Measurements from ENCODE around the gene APOB. TPM values are rescaled to one million over a fixed set of nuclear protein-coding genes. Genes with fewer than 3 reads are reported as not detected.
A peak's percentile ranks its signal among the peaks of the same experiment; 100 is the strongest.

Gene APOB
- total and polyA plus RNA-seq, 2 of the 13 experiments (the other 11 are each of a cell fraction or from before 2014, with no cell fraction given), result 1,569 to 2,515 TPM

GRCh38 chr2:21057097-21057496, 13.2 kb upstream of the APOB start (continued):
- no peak for TF ChIP-seq ZFP91 (CRISPR knock-in tag; IDR thresholded peaks at IDR 0.05; ENCODE audit: borderline replicate concordance)
- TF ChIP-seq, protein P1, sequence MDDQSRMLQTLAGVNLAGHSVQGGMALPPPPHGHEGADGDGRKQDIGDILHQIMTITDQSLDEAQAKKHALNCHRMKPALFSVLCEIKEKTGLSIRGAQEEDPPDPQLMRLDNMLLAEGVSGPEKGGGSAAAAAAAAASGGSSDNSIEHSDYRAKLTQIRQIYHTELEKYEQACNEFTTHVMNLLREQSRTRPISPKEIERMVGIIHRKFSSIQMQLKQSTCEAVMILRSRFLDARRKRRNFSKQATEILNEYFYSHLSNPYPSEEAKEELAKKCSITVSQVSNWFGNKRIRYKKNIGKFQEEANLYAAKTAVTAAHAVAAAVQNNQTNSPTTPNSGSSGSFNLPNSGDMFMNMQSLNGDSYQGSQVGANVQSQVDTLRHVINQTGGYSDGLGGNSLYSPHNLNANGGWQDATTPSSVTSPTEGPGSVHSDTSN (CRISPR knock-in tag; IDR thresholded peaks at IDR 0.05; ENCODE audit: borderline replicate concordance), result no peak
- no peak for TF ChIP-seq ZNF598 (CRISPR knock-in tag; IDR thresholded peaks at IDR 0.05; ENCODE audit: borderline replicate concordance)
- TF ChIP-seq MAFK (conservative IDR thresholded peaks at IDR 0.05 in 1 of 2, IDR thresholded peaks at IDR 0.05 in 1 of 2; ENCODE audit: low read length in 2 of 2), result 0 out of 4 replicates have a peak, but pooled peaks of 1 of the 2 experiments have one; percentile 6
- no peak for TF ChIP-seq POLR2AphosphoS2 (IDR thresholded peaks at IDR 0.05; ENCODE audit: low read depth, low read length)
- no peak for TF ChIP-seq HNRNPUL1 (IDR thresholded peaks at IDR 0.05; ENCODE audit: low read depth, low read length)
- TF ChIP-seq ZFP1 (CRISPR knock-in tag; IDR thresholded peaks at IDR 0.05), result no peak
- peak; percentile 32; the same call in 1 of the 2 replicates for TF ChIP-seq MIXL1 (CRISPR knock-in tag; IDR thresholded peaks at IDR 0.05)
- TF ChIP-seq, protein P2, sequence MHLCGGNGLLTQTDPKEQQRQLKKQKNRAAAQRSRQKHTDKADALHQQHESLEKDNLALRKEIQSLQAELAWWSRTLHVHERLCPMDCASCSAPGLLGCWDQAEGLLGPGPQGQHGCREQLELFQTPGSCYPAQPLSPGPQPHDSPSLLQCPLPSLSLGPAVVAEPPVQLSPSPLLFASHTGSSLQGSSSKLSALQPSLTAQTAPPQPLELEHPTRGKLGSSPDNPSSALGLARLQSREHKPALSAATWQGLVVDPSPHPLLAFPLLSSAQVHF (CRISPR knock-in tag; IDR thresholded peaks at IDR 0.05), result no peak
- no peak for TF ChIP-seq ZNF644 (CRISPR knock-in tag; IDR thresholded peaks at IDR 0.05; ENCODE audit: low read depth)
- TF ChIP-seq GATAD2A (CRISPR knock-in tag; IDR thresholded peaks at IDR 0.05), result peak; percentile 66
- no peak for TF ChIP-seq BHLHE40 (IDR thresholded peaks at IDR 0.05; ENCODE audit: low read length)
- no peak for TF ChIP-seq ZNF296 (CRISPR knock-in tag; conservative IDR thresholded peaks at IDR 0.05)
- no peak for TF ChIP-seq ZNF768 (CRISPR knock-in tag; IDR thresholded peaks at IDR 0.05)
- TF ChIP-seq CBX2 (IDR thresholded peaks at IDR 0.05; ENCODE audit: low read depth, low read length), result no peak
- 0 out of 2 replicates have a peak, but pooled peaks have one; percentile 37 for TF ChIP-seq CBX2 (CRISPR knock-in tag; IDR thresholded peaks at IDR 0.05; ENCODE audit: low read depth)
- no peak for TF ChIP-seq THYN1 (CRISPR knock-in tag; IDR thresholded peaks at IDR 0.05; ENCODE audit: borderline replicate concordance, low read depth)
- TF ChIP-seq, protein P3, sequence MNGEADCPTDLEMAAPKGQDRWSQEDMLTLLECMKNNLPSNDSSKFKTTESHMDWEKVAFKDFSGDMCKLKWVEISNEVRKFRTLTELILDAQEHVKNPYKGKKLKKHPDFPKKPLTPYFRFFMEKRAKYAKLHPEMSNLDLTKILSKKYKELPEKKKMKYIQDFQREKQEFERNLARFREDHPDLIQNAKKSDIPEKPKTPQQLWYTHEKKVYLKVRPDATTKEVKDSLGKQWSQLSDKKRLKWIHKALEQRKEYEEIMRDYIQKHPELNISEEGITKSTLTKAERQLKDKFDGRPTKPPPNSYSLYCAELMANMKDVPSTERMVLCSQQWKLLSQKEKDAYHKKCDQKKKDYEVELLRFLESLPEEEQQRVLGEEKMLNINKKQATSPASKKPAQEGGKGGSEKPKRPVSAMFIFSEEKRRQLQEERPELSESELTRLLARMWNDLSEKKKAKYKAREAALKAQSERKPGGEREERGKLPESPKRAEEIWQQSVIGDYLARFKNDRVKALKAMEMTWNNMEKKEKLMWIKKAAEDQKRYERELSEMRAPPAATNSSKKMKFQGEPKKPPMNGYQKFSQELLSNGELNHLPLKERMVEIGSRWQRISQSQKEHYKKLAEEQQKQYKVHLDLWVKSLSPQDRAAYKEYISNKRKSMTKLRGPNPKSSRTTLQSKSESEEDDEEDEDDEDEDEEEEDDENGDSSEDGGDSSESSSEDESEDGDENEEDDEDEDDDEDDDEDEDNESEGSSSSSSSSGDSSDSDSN (CRISPR knock-in tag; IDR thresholded peaks at IDR 0.05), result no peak
- 0 out of 2 replicates have a peak, but pooled peaks have one; percentile 39 for TF ChIP-seq FOXO4 (CRISPR knock-in tag; conservative IDR thresholded peaks at IDR 0.05)
- TF ChIP-seq RAD21 (CRISPR knock-in tag; IDR thresholded peaks at IDR 0.05), result no peak
- TF ChIP-seq, protein P4, sequence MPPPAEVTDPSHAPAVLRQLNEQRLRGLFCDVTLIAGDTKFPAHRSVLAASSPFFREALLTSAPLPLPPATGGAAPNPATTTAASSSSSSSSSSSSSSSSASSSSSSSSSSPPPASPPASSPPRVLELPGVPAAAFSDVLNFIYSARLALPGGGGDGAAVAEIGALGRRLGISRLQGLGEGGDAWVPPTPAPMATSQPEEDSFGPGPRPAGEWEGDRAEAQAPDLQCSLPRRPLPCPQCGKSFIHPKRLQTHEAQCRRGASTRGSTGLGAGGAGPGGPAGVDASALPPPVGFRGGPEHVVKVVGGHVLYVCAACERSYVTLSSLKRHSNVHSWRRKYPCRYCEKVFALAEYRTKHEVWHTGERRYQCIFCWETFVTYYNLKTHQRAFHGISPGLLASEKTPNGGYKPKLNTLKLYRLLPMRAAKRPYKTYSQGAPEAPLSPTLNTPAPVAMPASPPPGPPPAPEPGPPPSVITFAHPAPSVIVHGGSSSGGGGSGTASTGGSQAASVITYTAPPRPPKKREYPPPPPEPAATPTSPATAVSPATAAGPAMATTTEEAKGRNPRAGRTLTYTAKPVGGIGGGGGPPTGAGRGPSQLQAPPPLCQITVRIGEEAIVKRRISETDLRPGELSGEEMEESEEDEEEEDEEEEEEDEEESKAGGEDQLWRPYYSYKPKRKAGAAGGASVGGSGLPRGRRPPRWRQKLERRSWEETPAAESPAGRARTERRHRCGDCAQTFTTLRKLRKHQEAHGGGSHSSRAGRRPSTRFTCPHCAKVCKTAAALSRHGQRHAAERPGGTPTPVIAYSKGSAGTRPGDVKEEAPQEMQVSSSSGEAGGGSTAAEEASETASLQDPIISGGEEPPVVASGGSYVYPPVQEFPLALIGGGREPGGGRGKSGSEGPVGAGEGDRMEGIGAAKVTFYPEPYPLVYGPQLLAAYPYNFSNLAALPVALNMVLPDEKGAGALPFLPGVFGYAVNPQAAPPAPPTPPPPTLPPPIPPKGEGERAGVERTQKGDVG (CRISPR knock-in tag; IDR thresholded peaks at IDR 0.05; ENCODE audit: borderline replicate concordance), result no peak

Measured in HepG2 (cell line).